ENCODE results near the gene TDRD12. TPM values are rescaled to one million over a fixed set of nuclear protein-coding genes. Genes with fewer than 3 reads are reported as not detected.
"Not testable (repeated sequence)": the region's sequence is repeated elsewhere in the genome, so short reads cannot be mapped to it uniquely, and the experiment has no call there.

The TDRD12 gene
- polyA plus RNA-seq, 1 donor, result 0.63 TPM

GRCh38 chr19:32866061-32866460, 146.5 kb downstream of the TDRD12 start:
- no peak for DNase-seq (ENCODE audit: low read depth)

DNA sequence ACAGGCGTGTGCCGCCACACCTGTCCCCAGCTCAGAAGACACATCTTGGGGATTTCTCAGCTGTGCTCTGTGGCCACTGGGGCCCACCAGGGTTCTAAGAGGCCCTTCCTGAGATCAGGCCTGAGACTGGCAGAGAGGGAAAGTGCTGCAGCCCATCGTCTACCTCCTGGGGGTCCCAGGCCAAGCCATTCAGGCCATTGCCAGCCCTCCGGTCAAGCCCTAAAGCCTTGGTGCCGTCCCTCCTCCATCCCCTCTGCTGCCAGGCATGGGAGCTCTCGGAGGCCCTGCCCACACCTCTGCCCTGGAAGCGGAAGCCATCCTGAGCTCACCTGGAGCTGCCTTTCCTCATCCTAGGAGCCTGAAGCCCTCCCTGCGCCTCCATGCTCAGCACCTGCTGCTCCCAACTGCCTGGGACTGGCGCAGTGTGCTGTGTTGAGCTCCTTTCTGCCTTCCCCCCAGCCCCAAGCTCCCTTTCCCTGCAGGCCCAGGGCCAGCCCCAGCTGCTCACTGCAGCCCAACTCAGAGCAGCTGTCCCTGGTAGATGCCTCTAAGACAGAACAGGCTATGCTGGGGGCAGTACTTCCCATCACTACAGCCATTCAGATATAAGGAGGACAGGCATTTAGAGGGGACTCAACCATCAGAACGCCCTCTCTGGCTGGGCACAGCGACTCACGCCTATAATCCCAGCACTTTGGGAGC, 147.1 kb downstream of the TDRD12 start:
- no peak for DNase-seq (ENCODE audit: low read depth)

- not testable (repeated sequence) for DNase-seq (ENCODE audit: low read depth)
Observed at GRCh38 chr19:32867436-32867835, 147.9 kb downstream of the TDRD12 start.

GRCh38 chr19:32868206-32868950, 148.8 kb downstream of the TDRD12 start:
- DNase-seq (ENCODE audit: low read depth), result no peak

GRCh38 chr19:32869369-32869965, 149.9 kb downstream of the TDRD12 start, which contains the start of gene SLC7A9:
TSS of gene SLC7A9 (minus strand) at chr19:32869767. CDS start at chr19:32868534, 1,233 bp downstream.
- no peak for DNase-seq (ENCODE audit: low read depth)

DNA sequence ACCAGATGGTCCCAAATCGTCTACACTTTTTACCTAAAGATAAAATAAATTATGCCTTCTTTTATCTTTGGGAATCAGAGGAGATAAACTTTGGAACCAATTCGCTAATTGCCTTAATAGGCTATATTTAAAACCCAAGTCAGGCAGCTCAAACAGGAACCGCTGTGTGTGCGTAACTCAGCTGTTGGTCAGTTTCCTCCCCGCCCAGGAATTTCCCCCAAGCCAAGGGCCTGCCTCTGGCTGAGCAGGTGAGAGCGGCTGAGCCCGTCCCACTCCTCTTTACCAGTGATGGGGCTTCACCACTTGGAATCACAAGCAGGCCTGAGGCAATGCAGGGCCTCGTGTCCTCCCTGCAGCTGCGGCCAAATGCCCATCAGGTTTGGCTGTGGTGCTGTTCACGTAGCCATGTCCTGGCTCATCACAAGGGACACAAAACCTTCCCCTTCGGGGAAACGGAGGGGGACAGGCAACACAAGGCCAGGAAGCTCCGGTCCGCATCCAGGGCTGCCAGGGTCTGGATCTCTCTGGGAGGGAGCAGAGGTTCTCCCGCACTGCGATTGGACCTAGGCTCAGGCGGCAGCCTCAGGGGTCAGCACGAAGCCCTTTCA, 150.5 kb downstream of the TDRD12 start:
- DNase-seq (ENCODE audit: low read depth), result no peak

DNA sequence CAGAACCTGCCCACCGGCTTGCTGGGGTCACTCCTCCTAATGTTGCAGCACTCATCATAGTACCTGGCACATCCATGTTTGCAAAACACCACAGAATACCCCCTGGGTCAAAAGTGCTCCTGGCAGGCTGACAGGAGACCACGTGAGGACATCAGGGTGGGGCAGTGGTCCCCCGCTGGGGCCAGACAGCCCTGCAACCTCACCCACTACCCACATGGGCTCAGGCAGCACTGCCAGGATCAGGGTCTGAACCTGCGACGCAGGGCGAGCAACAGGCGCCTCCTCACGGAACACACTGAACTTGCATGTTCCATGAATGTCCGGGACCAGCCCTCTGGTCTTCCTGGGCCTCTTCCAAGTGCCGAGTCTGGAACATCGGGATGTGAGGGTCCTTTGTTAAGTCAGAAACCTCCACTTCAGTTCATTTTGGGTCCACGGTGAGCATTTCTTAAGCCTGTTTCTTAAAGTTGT, 151.4 kb downstream of the TDRD12 start:
- no peak for DNase-seq (ENCODE audit: low read depth)

GRCh38 chr19:32872391-32872790, 152.8 kb downstream of the TDRD12 start:
- no peak for DNase-seq (ENCODE audit: low read depth)

GRCh38 chr19:32873247-32873959, 153.8 kb downstream of the TDRD12 start:
- no peak for DNase-seq (ENCODE audit: low read depth)

GRCh38 chr19:32874605-32875004, 155.0 kb downstream of the TDRD12 start:
- DNase-seq (ENCODE audit: low read depth), result no peak

- DNase-seq (ENCODE audit: low read depth), result no peak
Observed at GRCh38 chr19:32875428-32875827, 155.9 kb downstream of the TDRD12 start.

- DNase-seq (ENCODE audit: low read depth), result no peak
Observed at GRCh38 chr19:32876236-32876918, 156.8 kb downstream of the TDRD12 start.

GRCh38 chr19:32876919-32877285, 157.3 kb downstream of the TDRD12 start:
- DNase-seq (ENCODE audit: low read depth), result no peak

Other genes starting within 250 kb of the TDRD12 start
- gene PDCD5, start 138.6 kb upstream of the TDRD12 start, polyA plus RNA-seq (ENCODE audit: insufficient read length), result 138 TPM
- gene ANKRD27, start 44.6 kb upstream of the TDRD12 start, polyA plus RNA-seq (ENCODE audit: insufficient read length), result 11.2 TPM
- gene RGS9BP, start 43.9 kb upstream of the TDRD12 start, polyA plus RNA-seq (ENCODE audit: insufficient read length), result 0.20 TPM
- 8.2 TPM for gene NUDT19, start 27.9 kb upstream of the TDRD12 start, polyA plus RNA-seq (ENCODE audit: insufficient read length)
- gene SLC7A9, start 150.0 kb downstream of the TDRD12 start, polyA plus RNA-seq (ENCODE audit: insufficient read length), result 0.62 TPM

Data from forelimb muscle (tissue), 1 donor.